Measurements from ENCODE around the gene MT1HL1.

The MT1HL1 gene

GRCh38 chr1:237009611-237010010 lies 5.4 kb upstream of the MT1HL1 start:
- no peak for TF ChIP-seq CTCF (IDR thresholded peaks at IDR 0.05; ENCODE audit: low read length, missing control alignments)
- no peak for DNase-seq (ENCODE audit: low read depth)
- no peak overlapping the region for H3K4me3 ChIP-seq (replicated peaks; ENCODE audit: low read depth, low read length)

GRCh38 chr1:237007147-237007881 lies 3.1 kb upstream of the MT1HL1 start:
- DNase-seq (ENCODE audit: low read depth), result no peak
- no peak for TF ChIP-seq CTCF (IDR thresholded peaks at IDR 0.05; ENCODE audit: low read length, missing control alignments)
- H3K4me3 ChIP-seq (replicated peaks; ENCODE audit: low read depth, low read length), result no peak overlapping the region

GRCh38 chr1:237005674-237006073 lies 1.4 kb upstream of the MT1HL1 start:
- no peak for DNase-seq (ENCODE audit: low read depth)
- H3K4me3 ChIP-seq (replicated peaks; ENCODE audit: low read depth, low read length), result no peak overlapping the region
- no peak for TF ChIP-seq CTCF (IDR thresholded peaks at IDR 0.05; ENCODE audit: low read length, missing control alignments)

- H3K4me3 ChIP-seq (replicated peaks; ENCODE audit: low read depth, low read length), result no peak overlapping the region
- TF ChIP-seq CTCF (IDR thresholded peaks at IDR 0.05; ENCODE audit: low read length, missing control alignments), result no peak
- no peak for DNase-seq (ENCODE audit: low read depth)
Measured at GRCh38 chr1:237003516-237003915, 725 bp downstream of the MT1HL1 start.

- no peak overlapping the region for H3K4me3 ChIP-seq (replicated peaks; ENCODE audit: low read depth, low read length)
- no peak for TF ChIP-seq CTCF (IDR thresholded peaks at IDR 0.05; ENCODE audit: low read length, missing control alignments)
- no peak for DNase-seq (ENCODE audit: low read depth)
Measured at GRCh38 chr1:237000191-237000590, 4.0 kb downstream of the MT1HL1 start.

GRCh38 chr1:236998546-236998945 lies 5.7 kb downstream of the MT1HL1 start:
- DNase-seq (ENCODE audit: low read depth), result no peak
- TF ChIP-seq CTCF (IDR thresholded peaks at IDR 0.05; ENCODE audit: low read length, missing control alignments), result no peak
- H3K4me3 ChIP-seq (replicated peaks; ENCODE audit: low read depth, low read length), result no peak overlapping the region

- no peak for TF ChIP-seq CTCF (IDR thresholded peaks at IDR 0.05; ENCODE audit: low read length, missing control alignments)
Measured at GRCh38 chr1:236997882-236998281, 6.4 kb downstream of the MT1HL1 start.

More at GRCh38 chr1:236997882-236998281, 6.4 kb downstream of the MT1HL1 start:
- DNase-seq (ENCODE audit: low read depth), result no peak
- no peak overlapping the region for H3K4me3 ChIP-seq (replicated peaks; ENCODE audit: low read depth, low read length)

Data from fibroblast of pulmonary artery (primary cell).